HG03565 (cell line): ENCODE measurements around the gene SNX10.

Source experiments
- ATAC-seq: cut with Tn5 transposase; IDR thresholded peaks from one replicate; pipeline ENCODE4 v1.9.1; 2021; ENCODE audit warnings: mild to moderate bottlenecking, moderate library complexity; ENCODE audit not compliant: unreplicated experiment

The SNX10 gene

DNA sequence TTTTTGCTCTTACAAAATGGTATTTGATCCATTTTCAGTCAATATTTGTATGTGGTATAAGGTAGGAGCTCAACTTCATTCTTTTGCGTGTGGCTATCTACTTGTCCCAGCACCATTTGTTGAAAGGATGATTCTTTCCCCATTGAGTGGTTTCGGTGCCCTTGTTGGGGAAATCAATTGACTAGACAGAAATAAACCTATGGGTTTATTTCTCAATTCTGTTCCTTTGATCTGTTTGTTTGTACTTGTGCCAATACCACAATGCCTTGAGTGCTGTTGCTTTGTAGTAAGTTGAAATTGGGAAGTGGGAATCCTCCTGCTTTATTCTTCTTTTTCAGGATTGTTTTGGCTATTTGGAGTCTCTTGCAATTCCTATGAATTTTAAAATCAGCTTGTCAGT, 41.0 kb downstream of the SNX10 start:
- ATAC-seq = no peak

GRCh38 chr7:26334166-26334859, 42.7 kb downstream of the SNX10 start:
- no peak for ATAC-seq

DNA sequence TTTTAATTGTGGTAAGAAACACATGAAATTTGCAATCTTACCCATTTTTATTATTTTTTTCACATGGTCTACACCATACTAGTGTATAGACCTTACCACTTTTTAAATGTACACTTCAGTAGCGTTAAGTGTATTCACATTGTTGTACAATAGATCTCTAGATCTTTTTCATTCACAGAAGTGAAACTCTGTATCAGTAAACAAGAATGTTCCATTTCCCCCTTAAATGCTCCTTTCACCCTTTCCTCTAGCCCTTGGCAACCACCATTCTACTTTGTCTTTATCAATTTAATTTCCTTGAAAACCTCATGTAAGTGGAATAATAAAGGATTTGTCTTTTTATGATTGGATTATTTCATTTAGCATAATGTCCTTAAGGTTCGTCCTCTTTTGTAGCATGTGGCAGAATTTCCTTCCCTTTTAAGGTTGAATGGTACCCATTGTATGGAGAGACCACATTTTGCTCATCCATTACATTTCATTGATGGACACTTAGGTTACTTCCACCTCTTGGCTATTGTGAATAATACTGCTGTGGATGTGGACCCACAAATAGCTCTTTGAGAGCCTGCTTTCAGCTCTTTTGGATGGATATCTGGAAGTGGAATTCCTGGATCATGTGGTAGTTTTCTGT, 45.7 kb downstream of the SNX10 start:
- no peak for ATAC-seq

DNA sequence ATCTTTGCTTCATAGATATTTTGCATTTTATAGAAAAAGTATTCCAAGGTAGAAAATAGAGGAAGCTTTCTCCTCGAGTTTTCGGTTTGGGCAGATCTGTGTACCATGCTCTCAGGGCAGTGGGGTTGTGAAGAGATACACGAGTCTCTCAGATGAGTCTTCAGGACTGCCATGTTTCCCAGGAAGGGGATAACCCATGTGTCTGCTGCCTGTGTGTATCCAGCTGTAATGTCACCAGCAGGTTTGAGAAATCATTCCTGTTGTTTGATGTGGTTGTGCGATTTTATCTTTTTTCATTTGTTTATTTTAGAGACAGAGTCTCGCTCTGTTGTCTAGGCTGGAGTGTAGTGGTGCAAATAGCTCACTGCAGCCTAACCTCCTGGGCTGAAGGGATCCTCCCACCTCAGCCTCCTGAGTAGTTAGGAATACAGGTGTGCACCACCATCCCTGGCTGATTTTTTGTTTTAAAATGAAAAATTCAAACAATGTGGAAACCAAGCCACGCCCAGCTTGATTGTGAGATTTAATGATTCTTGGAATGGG, 48.9 kb downstream of the SNX10 start:
- no peak for ATAC-seq

DNA sequence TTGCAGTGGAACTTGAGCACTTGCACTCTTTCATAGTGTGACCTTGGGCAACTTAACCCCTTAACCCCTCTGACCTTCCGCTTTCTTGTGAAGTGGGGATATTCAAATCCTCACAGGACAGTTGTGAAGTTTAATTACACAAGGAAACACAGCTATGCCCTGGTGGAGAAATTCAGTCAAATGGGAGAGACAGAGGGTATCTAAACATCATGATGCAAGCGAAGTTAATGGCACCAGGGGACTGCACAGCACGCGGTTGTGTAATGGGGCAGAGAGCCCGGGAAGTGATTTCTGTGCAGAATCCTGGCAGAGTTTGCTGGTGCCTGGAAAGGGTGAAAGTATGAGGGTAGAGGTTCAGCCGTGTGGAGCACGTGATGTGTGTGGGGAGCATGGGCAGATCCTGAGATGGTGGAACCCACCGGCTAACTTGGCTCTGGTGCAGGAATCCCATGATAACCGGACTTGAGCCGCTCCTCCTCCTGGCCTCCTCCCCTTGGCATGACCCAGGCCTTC, 51.7 kb downstream of the SNX10 start:
- ATAC-seq = no peak

DNA sequence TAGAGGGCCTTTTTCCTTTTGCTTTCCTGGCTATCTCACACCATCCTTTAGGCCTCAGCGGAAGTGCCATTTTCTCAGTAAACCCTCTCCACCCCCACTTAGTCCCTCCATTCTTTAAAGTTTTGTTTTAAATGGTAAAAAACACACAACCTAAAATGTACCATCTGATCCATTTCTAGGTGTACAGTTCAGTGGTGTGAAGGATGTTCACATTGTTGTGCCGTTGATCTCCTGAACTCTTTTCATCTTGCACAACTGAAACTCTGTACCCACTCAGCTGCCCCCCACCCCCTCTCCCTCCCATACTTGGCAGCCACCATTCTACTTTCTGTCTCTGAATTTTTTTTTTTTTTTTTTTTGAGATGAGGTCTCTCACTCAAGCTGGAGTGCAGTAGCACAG, 52.2 kb downstream of the SNX10 start:
- no peak for ATAC-seq

DNA sequence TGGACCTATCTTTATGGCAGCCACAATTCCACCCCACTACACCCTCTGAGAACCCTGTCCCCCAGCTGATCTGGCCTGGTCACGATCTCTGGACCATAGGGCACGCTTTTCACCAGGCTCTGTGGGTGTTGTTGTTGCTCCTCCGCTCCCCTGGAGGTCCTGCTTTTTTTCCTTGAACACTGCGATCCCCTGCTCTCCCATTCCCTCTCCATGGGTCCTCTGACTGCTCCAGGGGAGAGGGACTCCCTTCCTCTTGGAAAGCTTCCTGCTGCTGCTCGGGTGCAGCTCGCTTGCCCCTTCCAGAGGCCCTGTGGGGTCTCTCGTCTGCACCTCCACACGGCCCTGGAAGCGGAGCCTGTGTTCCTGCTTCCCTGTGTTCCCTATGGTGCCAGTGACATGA, 53.5 kb downstream of the SNX10 start:
- no peak for ATAC-seq

DNA sequence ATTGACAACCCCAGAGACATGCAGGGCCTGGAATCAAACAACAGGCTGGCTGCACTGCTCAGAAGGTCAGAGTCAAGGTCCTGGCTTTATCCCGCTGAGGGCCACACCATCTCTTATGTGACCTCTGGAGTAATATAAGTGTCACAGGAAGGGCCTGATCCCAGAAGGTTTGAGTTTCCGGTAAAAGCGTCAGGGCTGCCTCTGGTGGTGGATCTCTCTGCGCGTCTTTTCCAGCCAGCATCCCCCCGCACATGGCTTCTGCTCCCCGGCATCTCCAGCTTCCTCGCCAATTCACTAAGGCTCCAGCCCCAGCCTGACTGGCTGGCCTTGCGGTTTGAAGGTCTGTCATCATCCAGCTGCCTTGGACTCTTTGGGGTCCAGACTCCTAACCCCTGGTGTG, 54.2 kb downstream of the SNX10 start:
- ATAC-seq = no peak

DNA sequence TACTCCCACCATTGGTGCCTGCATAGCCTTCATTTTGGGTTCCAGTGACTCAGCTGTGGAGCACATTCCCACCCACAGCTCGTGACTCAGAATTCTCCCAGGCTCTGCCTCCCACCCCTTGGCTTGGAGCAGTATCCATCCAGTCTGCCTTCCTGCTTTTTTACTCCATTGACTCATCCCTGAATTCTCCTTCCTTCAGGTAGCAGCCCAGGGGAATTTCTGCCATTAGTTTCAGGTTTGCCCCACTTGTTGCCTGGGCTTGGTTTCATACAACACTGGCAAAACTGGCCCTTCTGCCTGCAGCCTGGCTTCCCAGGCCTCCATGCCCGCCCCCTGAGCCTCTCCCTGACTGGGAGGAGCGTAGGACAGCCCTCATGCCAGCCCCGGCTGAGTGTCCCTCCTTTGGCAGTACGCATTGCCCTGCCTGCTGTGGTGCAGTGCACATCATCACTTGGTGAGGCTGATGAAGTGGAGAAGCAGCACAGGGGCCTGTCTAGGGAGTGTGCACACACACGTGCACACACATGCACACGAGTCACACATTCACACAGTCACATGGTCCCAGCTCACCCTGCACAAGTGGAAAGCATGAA, 55.0 kb downstream of the SNX10 start:
- no peak for ATAC-seq

DNA sequence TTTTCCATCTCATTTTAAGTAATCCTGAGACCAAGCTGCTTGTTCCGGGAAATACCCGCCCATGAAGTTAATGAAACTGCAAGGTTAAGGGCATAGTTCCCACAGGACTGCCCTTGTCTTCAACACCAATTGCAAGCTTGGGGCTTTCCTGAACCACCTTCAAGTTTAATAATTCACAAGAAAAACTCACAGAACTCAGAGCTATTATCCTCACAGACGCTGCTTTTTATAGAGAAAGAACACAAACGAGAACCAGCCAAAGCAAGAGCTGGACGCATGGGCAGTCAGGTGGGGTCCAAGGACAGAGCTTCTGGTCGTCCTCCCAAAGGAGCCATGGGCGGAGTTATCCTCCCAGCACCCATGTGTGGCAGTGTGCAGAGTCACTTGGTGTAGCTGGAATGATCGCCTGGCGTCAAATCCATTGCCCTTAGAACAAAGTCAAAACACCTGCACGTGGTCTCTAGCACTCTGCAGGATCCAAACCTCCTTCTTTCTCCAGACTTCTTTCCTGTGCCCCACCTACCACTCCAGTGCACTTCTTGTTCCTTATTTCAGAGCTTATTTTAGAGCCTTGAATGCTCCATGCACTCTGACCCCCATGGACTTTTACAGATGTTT, 56.7 kb downstream of the SNX10 start:
- ATAC-seq = no peak

DNA sequence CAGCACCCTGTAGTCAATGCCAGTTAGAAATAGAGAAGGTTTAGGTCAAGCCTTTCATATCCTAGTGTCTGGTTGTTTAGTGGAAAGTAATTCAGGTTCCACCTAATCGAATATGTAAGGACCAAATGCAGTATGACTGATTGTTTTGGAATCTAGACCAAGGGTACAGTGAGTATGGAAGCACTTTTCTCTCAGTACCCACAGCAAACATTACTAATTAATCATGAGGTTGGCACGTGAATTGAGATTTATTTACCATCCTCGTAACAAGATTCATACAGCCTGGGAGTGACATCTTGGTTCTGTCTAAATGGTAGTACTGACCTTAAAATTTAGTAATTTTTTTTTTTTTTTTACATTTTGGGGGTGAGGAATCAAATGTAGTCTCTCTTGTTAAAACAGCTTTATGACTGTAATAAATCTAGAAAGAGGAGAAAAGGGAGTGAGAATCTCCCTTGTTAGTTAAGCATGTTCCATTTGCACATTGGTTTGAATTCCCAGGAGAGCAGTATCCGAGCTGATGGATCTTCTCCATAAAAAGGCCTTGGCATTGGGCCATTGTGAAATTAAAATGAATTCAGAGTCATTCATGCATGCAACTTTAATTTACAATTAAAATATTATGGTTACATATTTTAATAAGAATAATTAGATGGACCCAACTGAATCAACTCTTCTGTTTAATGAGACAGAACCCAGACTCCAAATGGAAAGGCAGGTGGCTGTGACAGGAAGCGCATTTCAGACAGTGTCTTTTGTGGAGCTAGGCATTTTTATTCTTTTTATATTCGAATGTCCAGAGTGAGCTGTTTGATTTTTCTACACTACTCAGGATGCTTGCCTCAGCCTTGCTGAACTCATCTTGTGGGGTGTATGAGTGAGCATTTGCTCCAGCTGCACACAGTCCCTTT, 57.6 kb downstream of the SNX10 start:
- no peak for ATAC-seq

DNA sequence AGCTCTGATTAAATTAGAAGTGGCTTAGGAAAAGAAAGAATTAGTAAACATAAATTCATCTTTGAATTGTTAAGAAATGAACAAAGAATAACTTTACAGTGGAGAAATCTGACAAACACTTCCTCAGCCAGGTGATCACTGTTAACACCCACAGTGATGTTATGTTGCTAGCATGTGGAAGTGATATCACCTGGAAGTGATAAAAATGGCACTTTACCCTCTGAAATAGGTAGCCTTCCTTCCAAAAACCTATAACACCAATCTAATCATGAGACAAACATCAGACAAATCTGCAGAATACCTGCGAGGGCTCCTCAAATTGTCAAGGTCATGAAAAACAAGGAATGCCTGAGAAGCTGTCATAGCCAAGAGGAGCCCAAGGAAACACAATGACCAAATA, 59.5 kb downstream of the SNX10 start:
- ATAC-seq = no peak

DNA sequence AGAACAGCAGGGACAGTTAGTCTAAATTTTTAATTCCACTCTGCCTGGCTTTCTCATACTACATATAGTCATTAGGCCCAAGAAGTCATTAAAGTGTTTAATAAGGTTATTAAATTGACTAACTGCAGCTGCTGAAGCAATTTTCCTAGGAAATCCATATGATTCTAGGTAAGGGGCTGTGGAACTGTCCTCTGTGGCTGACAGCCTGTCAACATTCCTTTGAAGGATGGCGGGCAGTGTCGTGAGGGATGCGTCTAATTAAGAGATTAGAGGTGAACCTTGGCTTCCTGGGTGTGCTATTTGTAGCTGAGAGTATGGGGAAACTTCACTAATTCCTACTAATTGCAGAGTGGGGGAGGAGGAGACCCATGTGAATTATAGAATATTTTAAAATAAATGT, 64.6 kb downstream of the SNX10 start:
- ATAC-seq = no peak

DNA sequence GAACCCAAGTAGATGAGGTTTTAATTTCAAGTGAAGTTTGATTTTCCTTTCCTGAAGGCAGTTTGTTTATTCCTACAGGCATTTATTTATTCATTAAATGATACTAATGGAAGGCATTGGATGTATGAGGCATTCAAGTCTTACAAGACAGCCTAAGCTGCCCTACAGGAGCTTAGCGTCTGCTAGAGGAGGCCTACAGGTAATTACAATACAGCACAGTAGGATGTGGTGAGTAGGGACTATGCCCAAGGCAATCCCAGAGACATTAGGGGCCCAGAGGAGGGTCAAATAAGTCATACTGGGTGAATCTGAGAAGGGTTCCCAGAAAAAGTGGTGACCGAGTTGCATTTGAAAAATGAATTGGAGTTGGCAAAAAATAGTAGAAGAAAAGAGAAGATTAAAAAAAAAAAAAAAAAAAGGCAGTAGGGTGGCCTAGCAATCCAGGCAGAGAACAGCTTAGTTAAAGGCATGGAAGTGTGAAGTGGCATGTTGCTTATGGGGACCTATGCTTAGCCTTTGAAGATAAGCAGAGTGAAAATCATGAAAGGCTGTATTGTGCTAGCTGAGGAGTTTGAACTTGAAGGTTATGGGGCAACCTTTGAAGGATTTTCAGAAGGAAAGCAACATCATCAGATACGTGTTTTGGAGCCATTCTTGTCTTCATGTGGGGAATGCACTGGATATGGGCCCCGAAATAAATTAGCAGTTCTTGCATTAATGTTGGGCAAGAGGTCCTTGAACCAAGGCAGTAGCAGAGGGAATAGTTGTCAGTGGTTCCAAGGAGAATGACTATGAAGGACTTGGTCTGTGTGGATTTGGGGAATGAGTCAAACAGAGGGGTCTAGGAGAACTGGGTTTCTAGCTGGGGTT, 65.5 kb downstream of the SNX10 start:
- no peak for ATAC-seq

- ATAC-seq = no peak
These were observed 66.1 kb downstream of the SNX10 start for GRCh38 chr7:26357799-26358151.

- no peak for ATAC-seq
These were observed 69.0 kb downstream of the SNX10 start for GRCh38 chr7:26360650-26361049.

GRCh38 chr7:26361637-26362036, 70.0 kb downstream of the SNX10 start:
- ATAC-seq = no peak

DNA sequence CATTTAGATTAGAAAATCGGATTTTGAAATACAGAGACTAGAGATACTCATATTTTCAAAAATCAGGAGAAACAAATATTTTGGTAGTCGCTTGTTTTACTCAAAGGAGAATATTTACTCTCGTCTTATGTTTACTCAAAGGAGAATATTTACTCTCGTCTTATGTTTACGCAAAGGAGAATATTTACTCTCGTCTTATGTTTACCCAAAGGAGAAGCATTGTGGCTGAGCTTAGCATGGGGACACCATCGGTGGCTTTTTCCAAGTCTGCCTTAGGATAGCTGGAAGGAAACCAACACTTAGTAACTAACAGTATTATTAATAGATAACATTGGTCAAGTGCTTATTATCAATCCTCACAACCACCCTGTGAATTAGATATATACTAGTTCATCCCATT, 71.8 kb downstream of the SNX10 start:
- no peak for ATAC-seq

DNA sequence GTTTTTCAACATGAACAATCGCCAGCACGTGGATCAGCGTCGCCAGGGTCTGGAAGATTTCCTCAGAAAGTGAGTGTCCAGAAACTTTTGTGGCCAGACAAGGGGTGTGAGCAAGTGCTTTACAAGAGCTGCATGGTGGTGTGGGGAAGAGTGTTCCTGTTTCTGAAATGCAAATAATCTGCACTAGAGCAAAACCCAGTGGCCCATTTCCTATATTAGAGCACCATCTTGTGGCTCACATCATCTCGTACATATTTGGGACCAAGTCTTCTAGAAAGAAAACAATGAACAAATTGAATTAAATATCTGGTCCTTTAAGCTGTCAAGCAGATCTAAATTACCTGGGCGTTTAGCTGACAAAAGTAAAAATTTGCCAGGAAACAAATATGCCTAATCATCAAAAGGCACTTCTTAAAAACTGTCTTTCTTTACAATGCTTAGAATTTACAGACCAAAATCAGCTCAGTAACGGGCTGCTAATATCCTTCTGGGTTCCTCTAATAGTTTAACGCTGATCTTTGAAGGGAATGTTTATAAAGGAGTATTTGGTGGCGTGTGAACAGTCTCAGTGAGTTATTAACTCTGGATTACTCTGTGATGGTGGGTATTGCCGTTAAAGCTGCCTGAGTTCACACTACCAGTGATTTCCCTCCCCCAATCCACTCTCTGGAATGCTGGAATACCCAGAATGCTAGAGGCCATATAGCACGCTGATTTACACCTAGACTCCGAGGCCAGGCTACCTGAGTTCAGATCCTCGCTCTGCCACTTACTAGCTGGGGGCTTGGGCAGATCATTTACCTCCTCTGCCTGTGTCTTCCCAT, 73.6 kb downstream of the SNX10 start:
- peak; percentile 65 for ATAC-seq
